HEK293 (cell line): Measurements from ENCODE around the gene PRPH.

Experiments used
- CTCF ChIA-PET: fragments of 350-600 bp; formaldehyde crosslinking; extraction: SDS; loops from one replicate; lab custom pipeline; 2021; ENCODE audit warnings: antibody characterized with exemption; lab: Yijun Ruan, JAX
- POLR2A ChIA-PET: fragments of 300-600 bp; formaldehyde crosslinking; extraction: SDS; loops from one replicate; lab custom pipeline; 2020; ENCODE audit warnings: antibody characterized with exemption, inconsistent platforms; lab: Yijun Ruan, JAX
- H3K27ac ChIP-seq: fragments of 200-500 bp; sonication (Bioruptor generic); 2 replicates; pipeline ENCODE4 v1.5.1; 2014; ENCODE audit warnings: low read depth, low read length, control low read depth, inconsistent platforms; ENCODE audit errors: extremely low read depth
- H3K36me3 ChIP-seq, 2 experiments: fragments of 200-500 bp in 1 of 2; sonication (Bioruptor generic) in 1 of 2; 1 replicate in 1 of 2; 2 replicates in 1 of 2; pipeline ENCODE4 v1.5.1; 2014 to 2017; ENCODE audit warnings: inconsistent platforms in 2 of 2, low read length in 2 of 2; ENCODE audit not compliant: control insufficient read depth in 2 of 2, insufficient read depth in 1 of 2
- H3K4me1 ChIP-seq: fragments of 200-500 bp; sonication (Bioruptor generic); 2 replicates; pipeline ENCODE4 v1.5.1; 2014; ENCODE audit warnings: mild to moderate bottlenecking, low read length, inconsistent platforms; ENCODE audit not compliant: control insufficient read depth, insufficient read depth
- H3K4me3 ChIP-seq: 2 replicates; pipeline ENCODE4 v1.5.1; 2011; ENCODE audit warnings: low read depth, mild to moderate bottlenecking, control low read depth, low read length, moderate library complexity
- H3K9me3 ChIP-seq: fragments of 200-500 bp; sonication (Bioruptor generic); 2 replicates; pipeline ENCODE4 v1.5.1; 2014; ENCODE audit warnings: low read depth, low read length, inconsistent platforms; ENCODE audit not compliant: control insufficient read depth, insufficient read depth
- OSR2 ChIP-seq: fragments of 450-650 bp; formaldehyde crosslinking; IDR thresholded peaks from 2 replicates; pipeline ENCODE4 v1.5.1; 2016; ENCODE audit warnings: missing biosample characterization, missing genetic modification characterization
- SCRT2 ChIP-seq: fragments of 450-650 bp; formaldehyde crosslinking; IDR thresholded peaks from 2 replicates; pipeline ENCODE4 v1.5.1; 2016; ENCODE audit warnings: missing biosample characterization, missing genetic modification characterization
- ZNF433 ChIP-seq: fragments of 450-650 bp; formaldehyde crosslinking; IDR thresholded peaks from 2 replicates; pipeline ENCODE4 v1.5.1; 2016; ENCODE audit warnings: missing biosample characterization, missing genetic modification characterization, low read depth
- ZNF571 ChIP-seq: fragments of 450-650 bp; formaldehyde crosslinking; IDR thresholded peaks from 2 replicates; pipeline ENCODE4 v1.5.0; 2017; ENCODE audit warnings: missing biosample characterization, missing genetic modification characterization
- ZNF600 ChIP-seq: fragments of 450-650 bp; formaldehyde crosslinking; IDR thresholded peaks from 2 replicates; pipeline ENCODE4 v1.5.1; 2016; ENCODE audit warnings: missing biosample characterization, missing genetic modification characterization
- ZNF677 ChIP-seq: fragments of 450-650 bp; IDR thresholded peaks from 2 replicates; pipeline ENCODE4 v1.5.0; 2018; ENCODE audit warnings: missing biosample characterization, mild to moderate bottlenecking, missing genetic modification characterization, moderate library complexity
- TF ChIP-seq, protein P1 (sequence below): fragments of 450-650 bp; formaldehyde crosslinking; IDR thresholded peaks from 2 replicates; pipeline ENCODE4 v1.5.1; 2016; ENCODE audit warnings: missing biosample characterization, missing genetic modification characterization
- TF ChIP-seq, protein P2 (sequence below): fragments of 450-650 bp; formaldehyde crosslinking; IDR thresholded peaks from 2 replicates; pipeline ENCODE4 v1.5.1; 2016; ENCODE audit warnings: missing biosample characterization, missing genetic modification characterization

Gene PRPH

DNA sequence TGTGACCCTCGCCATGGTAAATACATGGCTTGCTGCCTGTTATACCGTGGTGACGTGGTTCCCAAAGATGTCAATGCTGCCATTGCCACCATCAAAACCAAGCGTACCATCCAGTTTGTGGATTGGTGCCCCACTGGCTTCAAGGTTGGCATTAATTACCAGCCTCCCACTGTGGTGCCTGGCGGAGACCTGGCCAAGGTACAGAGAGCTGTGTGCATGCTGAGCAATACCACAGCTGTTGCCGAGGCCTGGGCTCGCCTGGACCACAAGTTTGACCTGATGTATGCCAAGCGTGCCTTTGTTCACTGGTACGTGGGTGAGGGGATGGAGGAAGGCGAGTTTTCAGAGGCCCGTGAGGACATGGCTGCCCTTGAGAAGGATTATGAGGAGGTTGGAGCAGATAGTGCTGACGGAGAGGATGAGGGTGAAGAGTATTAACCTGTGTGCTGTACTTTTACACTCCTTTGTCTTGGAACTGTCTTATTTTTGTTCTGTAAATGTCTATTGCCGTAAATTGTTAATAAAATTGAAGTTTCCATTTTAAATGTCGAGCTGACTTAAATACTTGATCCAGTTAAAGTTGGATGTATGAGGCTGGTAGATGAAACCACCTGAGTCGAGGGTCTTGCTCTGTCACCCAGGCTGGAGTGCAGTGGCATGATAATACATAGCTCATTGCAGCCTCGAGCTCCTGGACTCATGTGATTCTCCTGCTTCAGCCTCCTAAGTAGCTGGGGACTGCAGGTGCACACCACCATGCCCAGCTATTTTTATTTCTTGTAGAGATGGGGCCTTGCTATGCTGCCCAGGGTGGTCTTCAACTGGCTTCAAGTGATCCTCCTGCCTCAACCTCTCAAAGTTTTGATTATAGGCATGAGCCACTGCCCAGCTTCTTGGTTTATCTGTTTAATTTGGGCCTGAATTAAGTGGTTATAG is 21.9 kb upstream of the PRPH start:
- ChIA-PET CTCF (interaction anchor here (0.7 kb wide), 2 partner anchors 16 to 24 kb away, joined by 3 to 4 read pairs; no protein-coding TSS in a partner anchor), POLR2A (interaction anchor here (0.6 to 5.6 kb wide), 3 partner anchors 8 to 284 kb away, joined by 3 to 33 read pairs (median 3); partner anchors contain the start of gene TUBA1C)
- peaks cover 35 to 53% of the 10 kb centered on the region in 2 experiments for H3K36me3 ChIP-seq
- H3K27ac ChIP-seq: no peak overlapping the region
- TF ChIP-seq, protein P1, sequence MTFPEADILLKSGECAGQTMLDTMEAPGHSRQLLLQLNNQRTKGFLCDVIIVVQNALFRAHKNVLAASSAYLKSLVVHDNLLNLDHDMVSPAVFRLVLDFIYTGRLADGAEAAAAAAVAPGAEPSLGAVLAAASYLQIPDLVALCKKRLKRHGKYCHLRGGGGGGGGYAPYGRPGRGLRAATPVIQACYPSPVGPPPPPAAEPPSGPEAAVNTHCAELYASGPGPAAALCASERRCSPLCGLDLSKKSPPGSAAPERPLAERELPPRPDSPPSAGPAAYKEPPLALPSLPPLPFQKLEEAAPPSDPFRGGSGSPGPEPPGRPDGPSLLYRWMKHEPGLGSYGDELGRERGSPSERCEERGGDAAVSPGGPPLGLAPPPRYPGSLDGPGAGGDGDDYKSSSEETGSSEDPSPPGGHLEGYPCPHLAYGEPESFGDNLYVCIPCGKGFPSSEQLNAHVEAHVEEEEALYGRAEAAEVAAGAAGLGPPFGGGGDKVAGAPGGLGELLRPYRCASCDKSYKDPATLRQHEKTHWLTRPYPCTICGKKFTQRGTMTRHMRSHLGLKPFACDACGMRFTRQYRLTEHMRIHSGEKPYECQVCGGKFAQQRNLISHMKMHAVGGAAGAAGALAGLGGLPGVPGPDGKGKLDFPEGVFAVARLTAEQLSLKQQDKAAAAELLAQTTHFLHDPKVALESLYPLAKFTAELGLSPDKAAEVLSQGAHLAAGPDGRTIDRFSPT (tag by site-specific recombination): peak; percentile 53
- no peak for TF ChIP-seq ZNF571 (tag by site-specific recombination)
- no peaks in the 10 kb centered on the region; the same call in 1 of the 2 replicates for H3K4me1 ChIP-seq
- H3K4me3 ChIP-seq: no peak overlapping the region
- H3K9me3 ChIP-seq: no peaks in the 10 kb centered on the region

- H3K4me1 ChIP-seq: no peaks in the 10 kb centered on the region; the same call in 1 of the 2 replicates
- POLR2A ChIA-PET: interaction anchor here (0.6 to 5.6 kb wide), 3 partner anchors 9 to 1493 kb away, joined by 3 to 33 read pairs (median 6); partner anchors contain the start of gene TUBA1C
- no peak overlapping the region for H3K27ac ChIP-seq
- CTCF ChIA-PET: interaction anchor here (0.6 to 2.2 kb wide), 3 partner anchors 15 to 503 kb away, joined by 4 to 7 read pairs (median 4); no protein-coding TSS in a partner anchor
- H3K9me3 ChIP-seq: no peaks in the 10 kb centered on the region
- no peak for TF ChIP-seq ZNF433
- TF ChIP-seq, protein P2, sequence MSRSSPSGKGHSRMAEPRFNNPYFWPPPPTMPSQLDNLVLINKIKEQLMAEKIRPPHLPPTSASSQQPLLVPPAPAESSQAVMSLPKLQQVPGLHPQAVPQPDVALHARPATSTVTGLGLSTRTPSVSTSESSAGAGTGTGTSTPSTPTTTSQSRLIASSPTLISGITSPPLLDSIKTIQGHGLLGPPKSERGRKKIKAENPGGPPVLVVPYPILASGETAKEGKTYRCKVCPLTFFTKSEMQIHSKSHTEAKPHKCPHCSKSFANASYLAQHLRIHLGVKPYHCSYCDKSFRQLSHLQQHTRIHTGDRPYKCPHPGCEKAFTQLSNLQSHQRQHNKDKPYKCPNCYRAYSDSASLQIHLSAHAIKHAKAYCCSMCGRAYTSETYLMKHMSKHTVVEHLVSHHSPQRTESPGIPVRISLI: peak; percentile 96
- H3K4me3 ChIP-seq: no peak overlapping the region
- peaks cover 35 to 50% of the 10 kb centered on the region in 2 experiments for H3K36me3 ChIP-seq
These were observed 21.1 kb upstream of the PRPH start for GRCh38 chr12:49273726-49274395.

GRCh38 chr12:49274396-49275069 is 20.4 kb upstream of the PRPH start:
- POLR2A ChIA-PET: interaction anchor here (0.7 to 5.6 kb wide), 2 partner anchors 10 to 53 kb away, joined by 6 to 33 read pairs; partner anchors contain the start of gene TUBA1C
- Histone ChIP-seq H3K4me1 (peaks cover 3% of the 10 kb centered on the region; the same call in 1 of the 2 replicates), H3K36me3 (peaks cover 35 to 43% of the 10 kb centered on the region in 2 experiments), H3K9me3 (no peaks in the 10 kb centered on the region), H3K4me3 (no peak overlapping the region), H3K27ac (no peak overlapping the region)
- CTCF ChIA-PET: interaction anchor here (0.6 to 2.2 kb wide), 3 partner anchors 15 to 502 kb away, joined by 3 to 7 read pairs (median 4); no protein-coding TSS in a partner anchor
- TF ChIP-seq ZNF600 (tag by site-specific recombination) (peak; percentile 47; the same call in 1 of the 2 replicates), OSR2 (tag by site-specific recombination) (peak; percentile 70), SCRT2 (tag by site-specific recombination) (peak; percentile 57), ZNF677 (tag by site-specific recombination) (no peak)
